Measurements from ENCODE around the gene CRY2. TPM values are rescaled to one million over a fixed set of nuclear protein-coding genes. Genes with fewer than 3 reads are reported as not detected.

The CRY2 gene
- polyA plus RNA-seq, 2 of the 4 experiments (the other 2 are of a cell fraction), result 3.2 to 4.1 TPM

GRCh38 chr11:45926001-45926401 is 78.7 kb downstream of the CRY2 start:
- DNase-seq (ENCODE audit: low read depth in 1 of 2, low spot score in 1 of 2), result no peak
- H3K9me3 ChIP-seq, result no peaks in the 10 kb centered on the region
- ChIA-PET POLR2A (interaction anchor here (2.0 kb wide), 1 partner anchor 8 kb away, joined by 7 read pairs; the partner anchor contains the start of gene PEX16), CTCF (interaction anchor here (1.3 to 1.6 kb wide), 2 partner anchors 39 to 313 kb away, joined by 3 to 10 read pairs; no protein-coding TSS in a partner anchor)
- ATAC-seq, result no peak; a peak in 1 of 6 replicates
- 64% methylated on average over 11 of the region's 12 CpGs for WGBS (ENCODE audit: missing lambda C conversion rate)
- H3K4me2 ChIP-seq, result no peak overlapping the region
- TF ChIP-seq KDM1A (IDR thresholded peaks at IDR 0.05; ENCODE audit: low read depth) (no peak), KDM5A (IDR thresholded peaks at IDR 0.05) (no peak), HMGXB4 (CRISPR knock-in tag; IDR thresholded peaks at IDR 0.05; ENCODE audit: borderline replicate concordance) (no peak), HES2 (IDR thresholded peaks at IDR 0.05) (no peak), ELK1 (IDR thresholded peaks at IDR 0.05; ENCODE audit: low read depth, low read length) (no peak), ZNF302 (CRISPR knock-in tag; IDR thresholded peaks at IDR 0.05) (no peak), REST (IDR thresholded peaks at IDR 0.05) (no peak), RFX5 (IDR thresholded peaks at IDR 0.05) (no peak), BCL3 (IDR thresholded peaks at IDR 0.05) (no peak), NPAS2 (CRISPR knock-in tag; IDR thresholded peaks at IDR 0.05; ENCODE audit: borderline replicate concordance) (no peak), EHMT2 (IDR thresholded peaks at IDR 0.05; ENCODE audit: low read depth) (no peak), ZSCAN20 (CRISPR knock-in tag; IDR thresholded peaks at IDR 0.05) (no peak), TP53 (CRISPR knock-in tag; IDR thresholded peaks at IDR 0.05) (no peak), HOXA7 (CRISPR knock-in tag; IDR thresholded peaks at IDR 0.05) (no peak)
- no peak overlapping the region for H3K4me3 ChIP-seq
- no peak for FAIRE-seq
- peaks cover 11% of the 10 kb centered on the region for H3K4me1 ChIP-seq
- no peak overlapping the region for H3K27ac ChIP-seq

GRCh38 chr11:45926536-45927331 is 79.5 kb downstream of the CRY2 start:
- no peaks in the 10 kb centered on the region for H3K9me3 ChIP-seq
- no peak overlapping the region for H3K4me3 ChIP-seq
- ATAC-seq (peak; percentile 2; a peak in 1 of 6 replicates), FAIRE-seq (no peak), DNase-seq (ENCODE audit: low read depth in 1 of 2, low spot score in 1 of 2) (no peak)
- 90% methylated on average over 7 of the region's 12 CpGs for WGBS (ENCODE audit: missing lambda C conversion rate)
- H3K27ac ChIP-seq, result no peak overlapping the region
- no peak overlapping the region for H3K4me2 ChIP-seq
- peaks cover 11% of the 10 kb centered on the region for H3K4me1 ChIP-seq
- POLR2A ChIA-PET, result interaction anchor here (2.0 kb wide), 1 partner anchor 9 kb away, joined by 7 read pairs; the partner anchor contains the start of gene PEX16
- TF ChIP-seq BCL3 (IDR thresholded peaks at IDR 0.05), result no peak
- no peak for TF ChIP-seq RCOR1 (IDR thresholded peaks at IDR 0.05; ENCODE audit: low read depth, low read length)
- CTCF ChIA-PET, result interaction anchor here (0.6 to 1.9 kb wide), 6 partner anchors 9 to 173 kb away, joined by 3 to 10 read pairs (median 4); partner anchors contain the start of gene PEX16

Data from A549 (cell line).